Lower lobe of right lung (tissue), 2 donors: ENCODE results near the gene MYO15B. TPM values are rescaled to one million over a fixed set of nuclear protein-coding genes. Genes with fewer than 3 reads are reported as not detected.
A peak's percentile ranks its signal among the peaks of the same experiment; 100 is the strongest.

Source experiments
- ATAC-seq, 2 donors: fragments of 200-7000 bp; cut with Tn5 transposase; one replicate each; pipeline ENCODE4 v1.9.1; 2020 to 2022; ENCODE audit warnings: mild to moderate bottlenecking in 2 of 2, moderate library complexity in 2 of 2
- DNase-seq: peaks from one replicate; pipeline ENCODE4 v3.0.0-alpha.2; 2020
- H3K27ac ChIP-seq: fragments of 200-600 bp; one replicate; pipeline ENCODE4 v1.8.0; 2022
- H3K27me3 ChIP-seq: fragments of 200-600 bp; one replicate; pipeline ENCODE4 v1.8.0; 2022; ENCODE audit warnings: low read depth
- H3K36me3 ChIP-seq: fragments of 200-600 bp; one replicate; pipeline ENCODE4 v1.8.0; 2022; ENCODE audit warnings: mild to moderate bottlenecking
- H3K4me1 ChIP-seq: fragments of 200-600 bp; one replicate; pipeline ENCODE4 v1.8.0; 2022
- H3K4me3 ChIP-seq: fragments of 200-600 bp; one replicate; pipeline ENCODE4 v1.8.0; 2022; ENCODE audit warnings: mild to moderate bottlenecking
- H3K9me3 ChIP-seq: fragments of 200-600 bp; one replicate; pipeline ENCODE4 v1.8.0; 2022
- intact Hi-C: fragments of 100-400 bp; cut with DNase I; formaldehyde crosslinking; loops from one replicate; pipeline ENCODE4 v1.11.0; 2022
- total RNA-seq: library from RNA; stranded (reverse); fragmentation: NEBNext Ultra II Directional; extraction: Animal tissue kit (Norgen Biotek cat#: 25700); gene quantifications from one replicate; pipeline ENCODE4 v1.2.1, GENCODE V29; 2021
- TF ChIP-seq, protein P1 (sequence below): fragments of 200-600 bp; IDR thresholded peaks from one replicate; pipeline ENCODE4 v1.8.0; 2022; ENCODE audit warnings: antibody characterized with exemption, mild to moderate bottlenecking
- donor health status: DM: no; HTN: yes; CAD: no; lungs with severe emphysema.

The MYO15B gene
- total RNA-seq, 1 donor from 2014 or later, result 181 TPM

DNA sequence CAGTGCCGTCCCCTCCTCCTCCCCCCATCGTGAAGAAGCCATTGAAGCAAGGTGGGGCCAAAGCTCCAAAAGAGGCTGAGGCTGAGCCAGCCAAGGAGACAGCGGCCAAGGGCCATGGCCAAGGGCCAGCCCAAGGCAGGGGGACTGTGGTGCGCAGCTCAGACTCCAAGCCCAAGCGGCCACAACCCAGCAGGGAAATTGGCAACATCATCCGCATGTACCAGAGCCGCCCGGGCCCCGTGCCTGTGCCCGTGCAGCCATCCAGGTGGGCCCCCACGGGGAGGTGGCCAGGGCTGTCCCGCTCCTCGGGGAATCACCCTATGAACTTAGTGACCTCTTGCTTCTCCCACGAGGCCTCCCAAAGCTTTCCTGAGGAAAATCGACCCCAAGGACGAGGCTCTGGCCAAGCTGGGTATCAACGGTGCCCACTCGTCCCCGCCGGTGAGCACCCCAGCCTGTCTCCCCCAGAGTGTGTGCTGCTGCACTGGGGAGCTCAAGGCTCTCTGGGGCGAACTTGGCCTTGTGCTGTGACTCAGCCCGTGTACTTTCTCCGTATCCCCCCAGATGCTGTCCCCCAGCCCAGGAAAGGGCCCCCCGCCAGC is 29.0 kb downstream of the MYO15B start:
- Histone ChIP-seq H3K27ac (no peak overlapping the region), H3K4me3 (no peak overlapping the region), H3K9me3 (no peaks in the 10 kb centered on the region), H3K4me1 (no peaks in the 10 kb centered on the region), H3K36me3 (peaks cover 98% of the 10 kb centered on the region), H3K27me3 (no peaks in the 10 kb centered on the region)
- no peak for DNase-seq
- TF ChIP-seq, protein P1, sequence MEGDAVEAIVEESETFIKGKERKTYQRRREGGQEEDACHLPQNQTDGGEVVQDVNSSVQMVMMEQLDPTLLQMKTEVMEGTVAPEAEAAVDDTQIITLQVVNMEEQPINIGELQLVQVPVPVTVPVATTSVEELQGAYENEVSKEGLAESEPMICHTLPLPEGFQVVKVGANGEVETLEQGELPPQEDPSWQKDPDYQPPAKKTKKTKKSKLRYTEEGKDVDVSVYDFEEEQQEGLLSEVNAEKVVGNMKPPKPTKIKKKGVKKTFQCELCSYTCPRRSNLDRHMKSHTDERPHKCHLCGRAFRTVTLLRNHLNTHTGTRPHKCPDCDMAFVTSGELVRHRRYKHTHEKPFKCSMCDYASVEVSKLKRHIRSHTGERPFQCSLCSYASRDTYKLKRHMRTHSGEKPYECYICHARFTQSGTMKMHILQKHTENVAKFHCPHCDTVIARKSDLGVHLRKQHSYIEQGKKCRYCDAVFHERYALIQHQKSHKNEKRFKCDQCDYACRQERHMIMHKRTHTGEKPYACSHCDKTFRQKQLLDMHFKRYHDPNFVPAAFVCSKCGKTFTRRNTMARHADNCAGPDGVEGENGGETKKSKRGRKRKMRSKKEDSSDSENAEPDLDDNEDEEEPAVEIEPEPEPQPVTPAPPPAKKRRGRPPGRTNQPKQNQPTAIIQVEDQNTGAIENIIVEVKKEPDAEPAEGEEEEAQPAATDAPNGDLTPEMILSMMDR, result no peak
- no peak for ATAC-seq
- intact Hi-C loops, result no loop called here

DNA sequence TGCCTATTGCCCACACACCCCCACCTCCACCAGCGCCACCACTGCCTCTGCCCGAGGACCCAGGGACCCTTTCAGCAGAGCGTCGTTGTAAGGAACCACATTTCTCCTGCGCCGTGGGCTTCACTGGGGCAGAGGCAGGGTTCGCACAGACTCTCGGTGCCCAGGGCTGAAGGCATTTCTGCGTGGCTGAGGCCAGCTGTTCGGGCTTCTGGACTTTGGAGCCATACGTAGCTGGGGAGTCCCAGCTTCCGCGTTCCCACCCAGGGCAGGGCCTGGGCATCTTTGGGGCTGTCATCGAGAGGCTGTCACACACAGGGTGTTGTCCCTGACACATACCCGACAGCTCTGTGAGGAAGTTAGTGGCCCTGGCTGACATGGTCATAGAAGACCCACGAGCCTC is 29.6 kb downstream of the MYO15B start:
- H3K9me3 ChIP-seq, result no peaks in the 10 kb centered on the region
- H3K36me3 ChIP-seq, result peaks cover 98% of the 10 kb centered on the region

DNA sequence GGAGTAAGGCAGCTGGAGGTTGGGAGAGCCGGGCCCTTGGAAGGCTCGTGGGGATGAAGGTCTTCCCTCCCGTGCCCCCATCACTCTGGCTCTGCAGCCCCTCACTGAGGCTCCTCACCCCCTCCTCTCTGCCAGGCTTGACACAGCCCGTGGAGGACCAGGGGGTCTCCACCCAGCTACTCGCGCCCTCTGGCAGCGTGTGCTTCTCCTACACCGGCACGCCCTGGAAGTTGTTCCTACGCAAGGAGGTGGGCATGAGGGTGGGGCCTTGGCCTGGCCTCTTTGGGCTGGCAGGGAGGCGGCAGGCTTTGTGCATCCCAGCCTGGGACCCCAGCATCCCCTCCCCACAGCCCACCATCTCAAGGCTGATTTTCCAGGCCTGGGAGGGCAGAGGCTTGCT is 30.1 kb downstream of the MYO15B start:
- no peaks in the 10 kb centered on the region for H3K9me3 ChIP-seq
- TF ChIP-seq, protein P1, result no peak
- no peak for DNase-seq
- no peak overlapping the region for H3K4me3 ChIP-seq
- ATAC-seq, result no peak
- peaks cover 99% of the 10 kb centered on the region for H3K36me3 ChIP-seq
- H3K4me1 ChIP-seq, result no peaks in the 10 kb centered on the region
- intact Hi-C loops, result no loop called here
- no peaks in the 10 kb centered on the region for H3K27me3 ChIP-seq
- no peak overlapping the region for H3K27ac ChIP-seq

More for the DNA sequence above, 29.6 kb downstream of the MYO15B start:
- ATAC-seq, result no peak
- TF ChIP-seq, protein P1, result no peak
- intact Hi-C loops, result no loop called here
- no peak overlapping the region for H3K4me3 ChIP-seq
- no peaks in the 10 kb centered on the region for H3K27me3 ChIP-seq
- no peak for DNase-seq
- H3K4me1 ChIP-seq, result no peaks in the 10 kb centered on the region
- no peak overlapping the region for H3K27ac ChIP-seq

DNA sequence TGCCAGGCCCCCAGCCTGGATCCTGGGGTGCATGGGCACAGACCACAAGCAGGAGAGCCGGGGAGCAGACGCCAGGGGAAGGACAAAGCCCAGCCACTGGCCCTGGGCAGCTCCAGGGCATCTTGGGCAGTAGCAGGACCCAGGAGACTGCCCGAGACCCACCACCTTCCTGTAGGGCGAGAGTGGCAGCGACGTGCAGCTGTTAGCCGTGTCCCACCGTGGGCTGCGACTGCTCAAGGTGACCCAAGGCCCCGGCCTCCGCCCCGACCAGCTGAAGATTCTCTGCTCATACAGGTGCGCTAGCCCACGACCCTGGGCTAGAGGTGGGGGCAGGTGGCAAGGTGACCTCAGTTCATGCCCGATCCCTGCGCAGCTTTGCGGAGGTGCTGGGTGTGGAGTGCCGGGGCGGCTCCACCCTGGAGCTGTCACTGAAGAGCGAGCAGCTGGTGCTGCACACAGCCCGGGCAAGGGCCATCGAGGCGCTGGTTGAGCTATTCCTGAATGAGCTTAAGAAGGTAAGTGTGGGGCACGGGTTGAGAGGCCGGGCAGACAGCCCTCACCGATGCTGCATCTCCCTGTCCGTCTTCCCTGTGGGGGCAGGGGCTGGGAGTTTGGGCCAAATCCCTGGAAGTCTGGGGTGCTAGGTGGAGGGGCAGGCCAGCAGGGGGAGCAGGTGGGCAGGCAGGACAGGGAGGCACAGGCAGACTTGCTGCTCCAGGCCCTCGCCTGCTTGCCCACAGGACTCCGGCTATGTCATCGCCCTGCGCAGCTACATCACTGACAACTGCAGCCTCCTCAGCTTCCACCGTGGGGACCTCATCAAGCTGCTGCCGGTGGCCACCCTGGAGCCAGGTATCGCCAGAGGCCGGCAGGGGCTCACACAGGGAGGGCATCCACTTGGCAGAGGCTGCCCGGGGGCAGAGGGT is 32.2 kb downstream of the MYO15B start:
- ATAC-seq (no peak), DNase-seq (no peak)
- TF ChIP-seq, protein P1, result peak; percentile 21
- Histone ChIP-seq H3K4me3 (no peak overlapping the region), H3K27me3 (no peaks in the 10 kb centered on the region), H3K27ac (no peak overlapping the region), H3K9me3 (no peaks in the 10 kb centered on the region), H3K4me1 (no peaks in the 10 kb centered on the region), H3K36me3 (peaks cover 92% of the 10 kb centered on the region)
- intact Hi-C loops, result no loop called here

DNA sequence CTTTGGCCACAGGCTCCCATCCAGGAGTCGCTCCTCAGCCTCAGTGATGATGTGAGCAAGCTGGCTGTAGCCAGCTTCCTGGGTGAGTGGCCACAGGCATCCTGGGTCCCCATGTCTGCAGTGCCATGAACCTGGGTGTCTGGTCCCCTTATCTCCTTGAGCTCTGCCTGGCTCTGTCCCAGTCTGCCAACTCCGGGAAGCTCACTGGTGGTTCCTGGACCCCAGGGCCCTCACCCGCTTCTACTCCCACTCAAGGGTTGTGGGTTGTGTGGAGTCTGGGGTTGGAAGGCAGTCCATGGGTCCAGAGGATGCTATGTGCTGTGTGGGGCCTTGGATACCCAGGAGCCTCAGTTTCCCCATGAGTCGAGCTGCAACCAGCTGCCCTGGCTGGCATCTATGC is 33.9 kb downstream of the MYO15B start:
- no peak overlapping the region for H3K27ac ChIP-seq
- no peak for DNase-seq
- H3K27me3 ChIP-seq, result no peaks in the 10 kb centered on the region
- no peaks in the 10 kb centered on the region for H3K9me3 ChIP-seq
- no peak overlapping the region for H3K4me3 ChIP-seq
- no peak for ATAC-seq
- peaks cover 92% of the 10 kb centered on the region for H3K36me3 ChIP-seq
- TF ChIP-seq, protein P1, result no peak
- intact Hi-C loops, result no loop called here
- no peaks in the 10 kb centered on the region for H3K4me1 ChIP-seq
